Forelimb muscle (tissue), 1 donor: ENCODE data around the gene PLEKHG4B. TPM values are rescaled to one million over a fixed set of nuclear protein-coding genes. Genes with fewer than 3 reads are reported as not detected.

Experiments
- DNase-seq: peaks from one replicate; pipeline ENCODE4 v3.0.0-alpha.2; 2013; ENCODE audit warnings: low read depth
- polyA plus RNA-seq: library from polyadenylated mRNA; unstranded; fragments of 120-200 nt; gene quantifications from one replicate; pipeline ENCODE4 v1.2.1, GENCODE V29; 2013; ENCODE audit not compliant: insufficient read length

PLEKHG4B gene
- polyA plus RNA-seq, 1 donor: 0.46 TPM

DNA sequence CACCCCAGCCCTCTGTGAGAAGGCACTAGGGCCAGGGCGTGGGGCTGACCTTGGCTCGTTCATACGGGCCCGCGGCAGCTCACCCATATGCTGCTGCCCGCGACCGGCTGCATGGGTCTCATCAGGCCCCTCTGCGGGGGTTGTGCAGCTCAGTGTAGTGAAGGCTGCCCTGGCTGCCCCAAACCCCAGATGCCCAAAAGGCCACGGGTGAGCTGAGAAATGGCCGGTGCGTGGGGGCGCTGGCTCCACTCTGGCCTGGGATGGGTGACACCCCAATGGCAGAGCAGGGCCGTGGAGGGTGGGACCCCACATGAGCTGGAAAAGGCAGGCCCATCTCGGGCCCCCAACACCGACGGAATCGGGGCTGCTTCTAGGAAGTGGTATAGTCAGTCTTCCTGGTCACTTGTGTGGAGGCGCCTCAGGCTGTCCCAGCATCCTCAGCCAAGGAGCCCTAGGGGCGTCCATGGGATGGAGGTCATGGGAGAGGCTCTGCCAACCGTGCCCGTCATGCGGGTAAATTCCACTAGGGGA is 79.9 kb downstream of the PLEKHG4B start:
- DNase-seq: no peak

DNA sequence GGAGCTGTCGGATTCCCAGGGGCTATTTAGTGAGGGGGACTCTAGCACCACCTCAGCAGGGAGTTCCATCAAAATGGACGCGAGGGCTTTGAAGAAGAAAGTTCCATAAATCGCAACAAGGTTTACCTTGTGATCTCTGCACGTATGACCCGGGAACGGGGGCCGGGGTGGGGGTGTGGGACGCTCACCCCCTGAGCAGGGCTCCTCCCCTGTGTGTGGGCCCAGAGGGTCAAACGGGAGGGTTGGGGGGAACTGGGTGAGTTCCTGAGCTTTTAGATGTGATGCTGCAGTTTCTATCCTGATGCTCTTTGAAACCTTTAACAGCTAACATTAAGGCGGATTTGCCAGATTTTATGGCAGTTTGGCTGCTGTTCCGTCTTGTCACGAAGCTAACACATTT is 80.5 kb downstream of the PLEKHG4B start:
- DNase-seq: no peak

DNA sequence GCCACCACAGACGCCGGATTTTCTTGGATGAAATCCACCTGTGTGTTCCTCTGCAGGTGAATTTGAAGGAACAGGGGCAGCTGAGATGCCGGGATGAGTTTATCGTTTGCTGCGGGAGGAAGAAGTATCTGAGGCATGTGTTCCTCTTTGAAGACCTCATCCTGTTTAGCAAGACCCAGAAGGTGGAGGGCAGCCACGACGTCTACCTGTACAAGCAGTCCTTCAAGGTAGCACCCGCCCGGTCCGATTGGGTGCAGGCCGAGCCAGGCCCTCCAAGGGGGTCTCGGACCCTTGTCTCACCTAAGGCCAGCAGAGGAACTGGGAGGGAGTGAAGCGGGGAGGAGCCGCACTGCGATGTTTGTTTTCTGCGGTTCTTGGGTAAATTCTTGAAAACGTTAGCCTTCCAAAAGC is 80.9 kb downstream of the PLEKHG4B start:
- no peak for DNase-seq

DNA sequence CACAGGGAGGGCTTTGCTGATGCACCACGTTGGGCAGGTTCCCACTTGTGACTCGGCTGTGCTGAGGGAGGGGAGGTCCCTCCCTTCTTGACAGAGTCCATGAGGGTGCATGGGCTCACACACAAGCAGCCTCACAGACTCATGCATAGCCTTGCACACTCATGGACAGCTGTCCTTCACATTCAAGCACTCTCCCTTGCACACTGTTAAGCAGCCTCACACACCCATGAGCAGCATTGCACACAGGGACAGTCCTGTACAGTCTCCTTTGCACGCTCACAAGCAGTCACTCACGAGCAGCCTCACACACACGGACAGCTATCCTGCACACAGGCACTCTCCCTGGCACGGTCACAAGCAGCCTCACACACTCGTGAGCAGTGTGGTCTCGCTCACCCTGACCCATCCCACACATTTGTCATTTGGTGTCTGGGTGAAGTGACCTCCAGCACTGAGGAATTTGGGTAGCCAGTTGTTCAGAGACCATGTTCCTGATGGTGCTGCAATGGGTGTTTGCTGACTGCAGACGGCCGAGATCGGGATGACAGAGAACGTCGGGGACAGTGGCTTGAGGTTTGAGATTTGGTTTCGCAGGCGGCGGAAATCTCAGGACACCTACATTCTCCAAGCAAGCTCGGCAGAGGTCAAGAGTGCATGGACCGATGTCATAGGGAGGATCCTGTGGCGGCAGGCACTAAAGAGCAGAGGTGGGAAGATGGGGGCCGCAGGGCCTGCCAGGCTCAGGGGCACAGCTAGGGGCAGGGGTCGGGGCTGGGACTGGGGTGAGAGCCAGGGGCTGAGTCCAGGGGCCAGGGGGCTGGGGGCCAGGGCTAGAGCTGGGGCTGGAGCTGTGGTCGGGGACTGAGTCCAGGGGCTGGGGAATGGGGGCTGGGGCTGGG is 81.7 kb downstream of the PLEKHG4B start:
- no peak for DNase-seq

DNA sequence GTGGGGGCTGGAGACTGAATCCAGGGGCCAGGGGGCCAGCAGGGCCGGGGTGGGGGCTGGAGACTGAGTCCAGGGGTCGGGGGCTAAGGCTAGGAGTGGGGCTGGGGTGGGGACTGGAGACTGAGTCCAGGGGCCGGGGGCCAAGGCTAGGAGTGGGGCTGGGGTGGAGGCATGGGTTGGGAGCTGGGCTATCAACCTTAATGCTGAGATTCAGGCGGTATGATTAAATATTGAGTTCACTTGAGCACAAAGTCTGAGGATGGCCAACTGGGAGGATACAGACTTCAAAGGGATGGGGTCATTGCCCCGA is 82.3 kb downstream of the PLEKHG4B start:
- DNase-seq: no peak

DNA sequence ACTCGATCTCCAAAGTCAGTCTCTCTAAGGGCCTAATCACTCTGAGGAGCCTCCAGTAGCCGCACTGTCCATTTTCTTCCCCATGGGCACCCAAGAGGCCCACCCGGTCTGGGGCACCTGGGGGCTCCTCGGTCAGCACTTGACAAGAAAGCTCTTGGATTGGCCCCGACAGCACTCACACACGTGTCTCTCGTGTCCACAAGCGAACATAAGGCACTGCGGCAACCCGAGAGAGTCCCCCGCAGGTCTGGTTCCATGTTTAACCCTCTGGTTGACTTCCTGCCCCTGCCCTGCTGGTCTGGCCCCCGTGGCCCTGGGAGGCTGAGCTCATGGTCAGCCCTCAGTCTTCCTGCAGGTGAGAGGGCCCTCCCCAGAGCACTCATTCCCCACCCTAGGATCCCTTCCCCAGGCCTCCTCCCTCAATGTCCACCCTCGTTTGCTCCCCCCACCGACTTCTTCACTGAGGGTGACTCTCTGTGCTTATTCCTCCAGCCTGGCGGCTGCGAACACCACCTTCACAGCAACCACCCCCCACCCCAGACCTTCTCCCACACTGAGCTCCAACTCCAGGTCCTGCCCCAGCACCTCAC is 83.0 kb downstream of the PLEKHG4B start:
- DNase-seq: no peak

DNA sequence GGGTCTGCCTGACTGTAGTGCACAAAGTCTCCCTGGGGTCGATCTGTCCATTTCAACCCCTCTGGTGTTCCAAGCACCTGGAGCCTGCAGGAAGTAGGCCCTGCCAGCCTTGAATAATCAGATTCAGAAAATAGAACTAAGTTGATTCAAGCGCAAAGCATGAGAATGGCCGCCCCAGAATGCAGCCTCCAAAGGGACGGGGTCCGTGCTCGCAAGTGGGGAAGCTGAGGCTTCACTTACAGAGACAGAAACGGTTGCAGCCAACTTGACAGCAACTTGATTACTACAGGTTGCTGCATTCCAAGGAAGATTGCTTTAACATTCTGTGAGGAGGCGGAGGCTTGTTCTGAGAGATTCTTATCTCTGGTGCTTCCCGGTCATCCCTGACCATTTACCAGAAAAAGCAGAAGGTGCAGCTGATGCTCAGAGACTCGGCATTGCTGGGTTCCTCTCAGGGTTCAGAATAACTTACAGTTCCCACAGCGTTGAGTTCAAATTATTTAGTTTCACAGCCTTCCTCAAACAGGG is 84.4 kb downstream of the PLEKHG4B start:
- no peak for DNase-seq

DNA sequence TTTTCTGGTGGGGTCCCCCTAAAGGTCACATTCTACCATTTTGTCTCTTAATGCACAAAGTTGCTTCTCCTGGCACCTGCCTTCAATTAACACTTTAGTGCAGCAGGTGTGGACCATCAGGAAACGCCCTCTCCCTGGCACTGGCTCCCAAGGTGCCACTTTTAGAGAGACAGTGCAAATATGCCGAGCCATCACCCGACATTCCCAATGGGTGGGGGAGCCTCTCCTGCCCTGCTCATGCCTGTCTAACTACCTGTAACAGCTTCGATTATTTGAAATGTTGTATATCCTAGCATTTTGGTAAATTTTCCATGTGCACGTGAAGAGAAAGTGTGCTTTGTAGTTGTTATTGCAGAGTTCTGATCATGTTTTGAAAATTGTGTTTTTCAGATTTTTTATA is 86.1 kb downstream of the PLEKHG4B start:
- DNase-seq: no peak

DNA sequence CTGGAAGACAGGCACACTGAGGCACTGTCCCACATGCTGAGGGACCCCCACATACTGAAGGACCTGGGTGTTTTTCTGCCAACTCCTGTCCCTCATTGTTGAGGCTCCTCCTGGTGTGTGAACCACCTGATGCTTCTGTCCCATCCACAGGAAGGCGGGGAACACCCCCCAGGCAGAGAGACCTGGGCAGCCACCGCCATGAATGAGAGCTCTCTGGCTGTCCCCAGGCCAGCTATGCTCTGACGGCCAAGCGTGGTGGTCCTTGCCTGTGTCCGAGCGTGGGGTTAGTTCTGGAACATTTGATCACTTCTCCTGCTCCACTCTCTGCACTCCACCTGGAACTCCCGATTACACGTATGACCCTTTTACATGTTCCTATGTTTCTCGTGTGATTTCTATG is 87.4 kb downstream of the PLEKHG4B start:
- no peak for DNase-seq

DNA sequence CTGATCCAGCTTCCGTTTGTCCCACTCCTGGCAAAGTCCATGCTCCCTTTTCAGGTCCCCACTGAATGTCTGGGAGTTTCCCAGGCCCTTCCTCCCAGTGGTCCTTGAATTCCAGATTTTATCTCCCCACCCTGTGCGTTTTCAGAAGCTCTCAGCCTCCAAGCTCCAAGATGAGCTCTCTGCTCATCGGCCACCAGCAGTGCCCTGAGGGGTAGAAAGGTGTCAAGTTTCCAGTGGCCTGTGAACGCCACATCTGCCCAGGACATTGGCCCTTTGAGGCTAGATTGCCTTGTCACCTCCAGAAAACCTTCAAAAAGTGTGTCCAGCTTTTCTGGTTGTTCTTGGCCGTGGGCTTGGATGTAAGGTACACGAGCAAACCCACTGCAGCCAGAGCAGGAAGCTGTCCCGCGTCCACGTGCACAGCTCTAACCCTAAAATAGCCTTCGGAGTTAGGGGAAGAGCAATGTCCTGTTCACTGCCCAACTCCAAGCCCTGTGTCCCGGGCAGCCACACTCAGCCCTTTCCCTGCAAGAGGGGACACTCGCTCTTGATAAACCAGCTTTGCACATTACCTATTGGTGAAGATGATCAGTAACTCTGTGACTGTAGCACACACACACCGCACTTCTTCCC is 88.4 kb downstream of the PLEKHG4B start:
- DNase-seq: no peak

DNA sequence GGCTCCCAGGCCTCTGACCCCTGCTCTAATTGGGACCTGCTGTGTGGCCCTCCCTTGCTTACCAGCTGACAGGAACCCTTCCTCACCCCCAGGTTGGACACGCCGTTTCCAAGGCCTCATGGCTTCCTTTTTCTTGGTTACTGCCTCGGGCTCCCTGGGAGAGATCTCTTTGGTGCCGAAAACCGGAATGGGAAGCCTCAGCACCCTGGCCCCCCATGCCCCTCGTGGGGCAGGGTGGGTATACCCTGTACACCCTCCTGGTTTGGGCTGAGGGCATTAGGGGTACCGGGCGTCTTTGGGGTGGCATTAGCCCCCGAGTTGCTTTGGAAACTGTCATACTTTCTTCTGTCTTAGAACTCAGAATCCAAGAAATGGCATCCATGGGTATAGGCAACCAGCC is 89.2 kb downstream of the PLEKHG4B start:
- DNase-seq: no peak

DNA sequence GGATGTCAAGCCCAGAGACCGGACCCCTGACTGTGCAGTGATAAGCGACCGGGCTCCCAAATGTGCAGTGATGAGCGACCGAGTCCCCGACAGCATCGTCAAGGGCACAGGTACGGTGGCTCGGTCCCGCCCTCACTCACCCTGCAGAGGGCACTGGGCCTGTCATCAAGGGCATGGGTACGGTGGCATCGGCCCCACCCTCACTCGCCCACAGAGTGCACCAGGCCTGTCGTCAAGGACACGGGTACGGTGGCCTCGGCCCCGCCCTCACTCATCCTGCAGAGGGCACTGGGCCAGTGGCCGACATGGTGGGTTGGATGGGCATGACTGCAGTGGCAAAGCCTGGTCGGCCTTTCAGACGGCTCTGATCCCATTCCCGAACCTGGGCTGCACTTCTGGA is 89.6 kb downstream of the PLEKHG4B start:
- DNase-seq: no peak

DNA sequence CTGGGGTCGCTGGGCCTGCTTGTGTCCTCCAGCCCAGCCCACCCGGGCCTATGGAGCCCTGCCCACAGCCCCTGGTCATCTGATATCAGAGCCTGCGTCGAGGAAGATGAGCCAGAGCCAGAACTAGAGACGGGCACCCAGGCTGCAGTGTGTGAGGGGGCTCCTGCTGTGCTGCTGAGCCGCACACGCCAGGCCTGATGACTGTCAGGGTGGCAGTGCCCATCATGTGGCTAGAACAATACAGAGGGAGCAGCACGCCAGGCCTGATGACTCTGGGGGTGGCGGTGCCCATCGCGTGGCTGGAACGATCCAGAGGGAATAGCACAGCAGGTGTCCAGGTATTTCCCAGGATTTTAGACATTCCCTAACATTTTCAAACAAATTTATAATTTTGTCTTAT is 90.2 kb downstream of the PLEKHG4B start:
- DNase-seq: no peak

DNA sequence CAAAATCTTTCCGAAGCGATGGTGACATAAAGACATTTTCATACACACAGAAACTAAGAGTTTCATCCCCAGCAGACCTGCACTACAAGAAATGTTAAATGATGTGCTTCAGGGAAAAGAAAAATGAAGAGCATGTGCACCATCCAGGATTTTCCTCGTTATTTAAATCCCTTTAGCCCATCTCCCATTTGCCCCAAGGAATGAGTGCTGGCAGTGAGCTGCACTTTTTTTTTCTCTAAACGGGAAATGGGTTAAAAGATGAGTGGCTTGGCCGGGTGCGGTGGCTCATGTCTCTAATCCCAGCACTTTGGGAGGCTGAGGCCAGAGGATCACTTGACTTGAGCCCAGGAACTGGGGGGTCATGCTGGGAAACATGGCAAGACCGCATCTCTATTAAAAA is 92.5 kb downstream of the PLEKHG4B start:
- DNase-seq: no peak

DNA sequence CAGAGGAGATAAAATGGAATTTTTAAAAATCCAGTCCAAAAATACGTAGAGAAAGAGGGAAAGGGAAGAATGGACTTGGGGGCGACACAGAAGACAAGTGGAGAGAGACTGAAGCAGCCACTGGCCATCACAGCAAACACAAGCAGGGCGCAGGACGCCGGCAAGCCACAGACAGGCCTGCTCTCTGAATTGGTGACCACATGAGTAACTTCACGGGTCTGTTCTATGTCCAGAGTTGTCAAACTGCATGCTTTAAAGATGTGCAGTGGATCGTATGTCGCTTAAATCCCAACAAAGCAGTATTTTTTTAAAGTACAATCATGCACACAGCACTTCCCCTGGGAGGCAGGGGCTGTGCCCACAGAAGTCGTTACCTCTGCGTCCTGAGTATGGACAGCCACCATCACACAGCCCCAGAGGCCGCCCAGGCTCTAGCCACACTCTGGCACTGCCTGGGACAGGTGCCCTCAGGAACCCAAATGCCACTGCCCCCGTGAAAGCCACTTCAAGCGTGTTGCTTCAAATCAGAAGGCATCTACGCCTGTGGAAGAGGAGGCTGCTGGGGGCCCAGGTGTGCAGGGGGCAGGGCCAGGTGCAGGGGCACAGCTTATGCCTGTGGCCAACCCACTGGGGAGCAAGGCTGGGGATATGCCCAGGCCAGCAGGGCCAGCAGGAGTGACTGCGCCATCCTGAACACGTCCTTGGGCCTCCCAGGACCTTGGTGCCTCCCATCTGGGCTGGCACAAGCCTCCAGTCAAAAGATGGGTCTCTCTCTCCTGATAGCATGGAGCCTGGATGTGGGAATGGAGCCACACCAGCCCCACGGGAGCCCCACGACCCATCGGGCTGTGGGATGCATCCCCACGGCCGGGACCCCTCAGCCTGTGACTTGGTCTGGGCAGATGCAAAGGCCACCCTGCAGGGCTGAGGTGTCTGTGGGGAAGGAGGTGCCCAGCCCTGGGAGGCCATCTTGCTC is 93.4 kb downstream of the PLEKHG4B start:
- DNase-seq: no peak

DNA sequence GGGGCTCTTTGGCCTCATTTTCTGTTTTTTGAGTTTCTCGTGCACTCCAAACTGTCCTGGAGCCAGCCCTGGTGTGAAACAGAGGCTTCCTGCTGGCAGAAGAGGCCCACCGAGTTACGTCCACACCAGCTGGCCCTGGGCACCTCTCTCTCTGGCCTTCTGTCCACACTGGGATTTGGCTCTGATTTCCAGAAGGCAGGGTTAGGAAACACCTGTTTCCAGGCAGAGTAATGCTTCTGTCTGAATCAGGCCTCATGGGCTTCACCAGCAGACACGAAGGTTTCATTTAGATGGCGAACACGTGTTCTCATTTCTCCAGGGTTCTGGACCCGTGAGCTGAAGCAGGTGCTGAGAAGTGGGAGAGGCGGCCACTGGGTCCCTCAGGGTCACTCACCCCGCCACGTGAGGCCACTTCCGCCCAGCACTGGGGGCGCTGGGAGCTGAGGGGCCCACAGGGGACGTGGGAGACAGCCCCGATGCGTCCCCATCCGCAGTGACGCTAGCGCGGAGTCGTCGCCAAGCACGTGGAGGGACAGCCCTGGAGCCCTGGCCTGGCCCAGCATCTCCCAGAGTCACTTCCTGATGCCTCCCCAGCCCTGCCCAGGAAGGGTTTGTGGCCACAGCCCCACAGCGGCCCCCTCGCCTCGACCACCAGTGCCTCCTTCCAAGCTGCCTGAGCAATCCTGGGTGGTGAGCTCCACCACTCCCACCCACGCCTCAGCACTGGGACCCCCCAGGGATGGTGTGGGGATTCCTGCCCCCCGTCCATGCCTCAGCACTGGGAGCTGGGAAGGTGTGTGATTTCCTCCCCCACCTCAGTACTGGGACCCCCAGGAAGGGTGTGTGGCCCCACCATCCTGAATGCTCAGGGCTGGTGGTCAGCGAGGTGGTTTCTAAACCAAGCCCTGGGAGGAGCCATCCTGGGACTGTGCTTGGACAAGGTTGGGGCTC is 94.4 kb downstream of the PLEKHG4B start:
- DNase-seq: no peak

DNA sequence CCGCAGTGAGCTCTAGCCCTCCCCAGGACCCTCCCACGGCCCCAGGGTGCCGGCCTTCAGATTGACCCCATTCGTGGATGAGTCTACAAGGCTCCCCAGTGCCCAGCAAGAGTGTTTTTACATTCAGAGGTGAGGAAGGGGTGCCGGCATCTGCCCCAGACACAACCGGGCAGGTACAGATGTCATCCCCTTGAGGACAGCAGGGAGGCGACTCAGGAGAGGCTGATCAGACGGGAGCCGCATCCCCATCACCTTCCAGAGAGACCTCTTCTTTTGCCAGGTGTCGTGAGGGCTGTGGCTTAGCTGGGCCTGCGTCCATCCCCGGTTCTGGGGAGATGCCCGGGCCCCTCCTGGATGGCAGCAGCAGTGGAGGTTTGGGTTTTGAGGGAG is 95.1 kb downstream of the PLEKHG4B start:
- no peak for DNase-seq

DNA sequence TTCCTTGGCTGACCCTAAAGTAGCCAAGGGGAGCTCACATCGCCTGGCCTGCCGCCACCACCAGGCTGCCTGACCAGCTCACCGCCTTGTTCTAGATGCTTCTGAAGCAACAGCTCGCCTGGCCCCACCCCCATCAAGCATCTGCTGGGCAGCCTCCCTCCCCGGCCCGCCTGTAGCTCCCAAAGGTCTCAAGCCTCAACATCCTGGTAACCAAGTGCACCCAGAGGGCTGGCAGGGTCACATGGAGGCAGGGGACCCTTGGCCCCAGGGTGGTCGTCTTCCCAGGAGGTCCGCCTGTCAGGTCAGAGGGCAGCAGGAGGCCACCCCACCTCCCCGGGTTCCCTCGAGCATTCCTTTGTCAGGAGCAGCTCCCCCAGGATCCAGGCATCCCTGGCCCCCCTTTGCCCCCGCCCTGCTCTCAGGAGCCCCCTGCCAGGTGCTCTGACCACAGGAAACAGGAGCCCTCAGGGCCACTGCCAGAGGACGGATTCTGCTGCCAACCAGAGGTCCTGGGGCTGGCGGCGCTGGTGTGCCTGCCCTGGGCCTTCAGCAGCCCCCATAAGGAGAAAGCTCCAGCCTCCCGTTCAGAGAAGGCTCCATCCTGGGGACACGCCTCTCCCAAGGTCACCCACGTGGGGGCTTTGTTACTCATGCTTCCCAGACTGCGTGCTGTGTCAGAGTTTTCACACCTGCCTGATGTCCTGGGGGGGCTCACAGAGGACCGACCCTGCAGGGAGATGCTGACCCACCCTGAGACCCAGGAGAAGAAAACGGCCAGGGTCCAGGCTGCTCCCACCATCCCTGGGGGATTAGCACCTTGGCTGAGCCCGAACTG is 95.9 kb downstream of the PLEKHG4B start:
- DNase-seq: no peak
